ENCODE measurements around the gene SNED1. TPM values are rescaled to one million over a fixed set of nuclear protein-coding genes. Genes with fewer than 3 reads are reported as not detected.

The SNED1 gene
- polyA plus RNA-seq, 3 donors, result 0.02 to 3.4 (median 0.12) TPM

DNA sequence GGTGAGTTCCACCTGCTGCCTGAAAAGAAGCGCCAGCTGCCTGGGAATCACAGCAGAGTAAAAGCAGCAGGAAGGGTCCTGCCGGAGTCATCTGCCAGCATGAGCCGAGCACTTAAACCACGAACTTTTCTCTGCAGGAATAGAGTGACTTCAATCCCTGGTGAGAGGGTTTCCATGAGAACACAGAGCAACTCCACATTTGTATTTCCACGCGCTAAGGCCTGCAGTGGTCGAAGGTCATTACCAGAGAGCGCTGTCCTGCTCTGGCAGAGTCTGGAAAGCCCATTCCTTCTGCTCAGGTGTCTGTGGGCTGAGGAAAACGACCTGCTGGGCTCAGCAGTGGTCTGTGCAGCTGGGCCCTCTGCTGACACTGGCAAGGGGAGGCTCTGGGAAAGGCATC, 144.2 kb downstream of the SNED1 start:
- H3K27ac ChIP-seq (ENCODE audit: low read depth in 1 of 2, low read length in 2 of 2), result no peak overlapping the region
- Mint-ChIP-seq H3K4me3 (no peak overlapping the region), H3K27me3 (ENCODE audit: low read depth in 3 of 3) (peaks cover 0 to 2% (median 1%) of the 10 kb centered on the region in 3 donors), H3K36me3 (peaks cover 18 to 26% of the 10 kb centered on the region in 2 donors), H3K9me3 (no peaks in the 10 kb centered on the region), H3K4me1 (no peaks in the 10 kb centered on the region), H3K27ac (no peak overlapping the region)
- no peaks in the 10 kb centered on the region for H4K20me1 ChIP-seq (ENCODE audit: insufficient read depth, low read length)
- TF ChIP-seq, protein P1, sequence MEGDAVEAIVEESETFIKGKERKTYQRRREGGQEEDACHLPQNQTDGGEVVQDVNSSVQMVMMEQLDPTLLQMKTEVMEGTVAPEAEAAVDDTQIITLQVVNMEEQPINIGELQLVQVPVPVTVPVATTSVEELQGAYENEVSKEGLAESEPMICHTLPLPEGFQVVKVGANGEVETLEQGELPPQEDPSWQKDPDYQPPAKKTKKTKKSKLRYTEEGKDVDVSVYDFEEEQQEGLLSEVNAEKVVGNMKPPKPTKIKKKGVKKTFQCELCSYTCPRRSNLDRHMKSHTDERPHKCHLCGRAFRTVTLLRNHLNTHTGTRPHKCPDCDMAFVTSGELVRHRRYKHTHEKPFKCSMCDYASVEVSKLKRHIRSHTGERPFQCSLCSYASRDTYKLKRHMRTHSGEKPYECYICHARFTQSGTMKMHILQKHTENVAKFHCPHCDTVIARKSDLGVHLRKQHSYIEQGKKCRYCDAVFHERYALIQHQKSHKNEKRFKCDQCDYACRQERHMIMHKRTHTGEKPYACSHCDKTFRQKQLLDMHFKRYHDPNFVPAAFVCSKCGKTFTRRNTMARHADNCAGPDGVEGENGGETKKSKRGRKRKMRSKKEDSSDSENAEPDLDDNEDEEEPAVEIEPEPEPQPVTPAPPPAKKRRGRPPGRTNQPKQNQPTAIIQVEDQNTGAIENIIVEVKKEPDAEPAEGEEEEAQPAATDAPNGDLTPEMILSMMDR (IDR thresholded peaks at IDR 0.05), result no peak
- no peak overlapping the region for H3K4me2 ChIP-seq (replicated peaks; ENCODE audit: extremely low read depth, low read length, poor library complexity, severe bottlenecking)
- DNase-seq, result no peak
- no peak overlapping the region for H3K9ac ChIP-seq (ENCODE audit: insufficient read depth, low read length, poor library complexity, severe bottlenecking)
- H3K4me1 ChIP-seq (ENCODE audit: control insufficient read depth in 1 of 2, insufficient read depth in 2 of 2, low read length in 2 of 2), result no peaks in the 10 kb centered on the region
- H3K27me3 ChIP-seq (ENCODE audit: control insufficient read depth in 2 of 2, insufficient read depth in 2 of 2, low read length in 2 of 2), result no peaks in the 10 kb centered on the region
- no peaks in the 10 kb centered on the region for H3K79me2 ChIP-seq (ENCODE audit: insufficient read depth, low read length)
- no peak overlapping the region for H3K4me3 ChIP-seq (replicated peaks in 1 of 3; ENCODE audit: low read depth in 2 of 3, low read length in 3 of 3)
- peaks cover 5 to 34% of the 10 kb centered on the region in 2 donors for H3K36me3 ChIP-seq (replicated peaks in 1 of 2; ENCODE audit: control insufficient read depth in 1 of 2, insufficient read depth in 2 of 2, low read length in 2 of 2)
- no peaks in the 10 kb centered on the region for H3K9me3 ChIP-seq (replicated peaks in 1 of 2; ENCODE audit: control insufficient read depth in 1 of 2, insufficient read depth in 1 of 2, low read length in 2 of 2)
- WGBS (ENCODE audit: insufficient coverage), result 87% methylated on average over 9 of the region's 9 CpGs
- intact Hi-C loops (cut with micrococcal nuclease), result no loop called here
- H2AFZ ChIP-seq (ENCODE audit: insufficient read depth, low read depth, low read length, poor library complexity, severe bottlenecking), result no peak overlapping the region

Small RNAs within 50 kb of the gene (small RNA-seq; reads per million reads assigned to genes)
- gene AC005237.2 (ENCODE audit: insufficient read length, low read depth), result not detected

Other genes starting within 250 kb of the SNED1 start
- not detected for gene KIF1A, start 178.4 kb upstream of the SNED1 start, polyA plus RNA-seq
- gene AGXT, start 129.8 kb upstream of the SNED1 start, polyA plus RNA-seq, result not detected
- not detected for gene MAB21L4, start 102.5 kb upstream of the SNED1 start, polyA plus RNA-seq
- under 1 TPM in 1 of 3 donors, not detected in 2; 0.15 TPM for gene CROCC2, start 92.3 kb upstream of the SNED1 start, polyA plus RNA-seq
- 10 to 100 TPM; 15.5 to 37.4 (median 17.8) TPM for gene MTERF4, start 103.7 kb downstream of the SNED1 start, polyA plus RNA-seq
- gene PASK, start 150.9 kb downstream of the SNED1 start, polyA plus RNA-seq, result 1 to 10 TPM in 1 of 3 donors, under 1 TPM in 2; 0.56 to 4.3 (median 0.70) TPM
- gene PPP1R7, start 151.8 kb downstream of the SNED1 start, polyA plus RNA-seq, result 100 to 1,000 TPM in 1 of 3 donors, 10 to 100 TPM in 2; 54.9 to 102 (median 84.4) TPM
- gene ANO7, start 190.1 kb downstream of the SNED1 start, polyA plus RNA-seq, result under 1 TPM in 1 of 3 donors, not detected in 2; 0.03 TPM

All from CD14-positive monocyte (primary cell).